Esophagus squamous epithelium (tissue), 5 donors: ENCODE data around the gene DUSP16. TPM values are rescaled to one million over a fixed set of nuclear protein-coding genes. Genes with fewer than 3 reads are reported as not detected.

ENCODE experiments used
- DNase-seq: peaks from one replicate; lab custom pipeline; 2025; lab: John Stamatoyannopoulos, UW
- H3K27ac ChIP-seq, 4 donors: fragments of 200-600 bp; sonication (generic); one replicate each; pipeline ENCODE4 v1.5.1; 2016 to 2019; ENCODE audit warnings: mild to moderate bottlenecking in 1 of 4
- H3K27me3 ChIP-seq, 4 donors: fragments of 200-600 bp; sonication (generic); 1 replicate in 3 of 4; 2 replicates in 1 of 4; pipeline versions ENCODE4 v1.5.1 to v1.6.0; 2017 to 2021; ENCODE audit warnings: antibody characterized with exemption in 1 of 4
- H3K36me3 ChIP-seq, 3 donors: fragments of 200-600 bp; sonication (generic); one replicate each; pipeline ENCODE4 v1.5.1; 2016 to 2019
- H3K4me1 ChIP-seq, 3 donors: fragments of 200-600 bp; sonication (generic); one replicate each; pipeline ENCODE4 v1.5.1; 2017 to 2019
- H3K4me3 ChIP-seq, 4 donors: fragments of 200-600 bp; sonication (generic); 1 replicate in 3 of 4; 2 replicates in 1 of 4; pipeline ENCODE4 v1.5.1; 2016 to 2019; ENCODE audit warnings: mild to moderate bottlenecking in 2 of 4, moderate library complexity in 1 of 4
- H3K9me3 ChIP-seq, 3 donors: fragments of 200-600 bp; sonication (generic); one replicate each; pipeline ENCODE4 v1.5.1; 2016 to 2019
- CTCF ChIP-seq, 6 experiments: fragments of 450-650 bp in 4 of 6; fragments of 200-600 bp in 2 of 6; sonication (generic) in 2 of 6; IDR thresholded peaks; one replicate each; pipeline ENCODE4 v1.5.1; 2016 to 2019; ENCODE audit warnings: antibody characterized with exemption in 6 of 6, mild to moderate bottlenecking in 4 of 6, moderate library complexity in 4 of 6
- POLR2A ChIP-seq, 4 donors: fragments of 450-650 bp; IDR thresholded peaks; one replicate each; pipeline ENCODE4 v1.6.1; 2017; ENCODE audit warnings: antibody characterized with exemption in 4 of 4, mild to moderate bottlenecking in 4 of 4, moderate library complexity in 3 of 4
- WGBS, 2 donors: methylation state at CpG; one replicate each; pipeline ENCODE4 v1.1.5; 2018; 5-methylcytosine and 5-hydroxymethylcytosine counted together
- intact Hi-C: fragments of 100-400 bp; cut with DNase I; formaldehyde crosslinking; loops from one replicate; pipeline ENCODE4 v1.15.0; 2022
- total RNA-seq, 4 donors: library from RNA; depleted of rRNA; stranded (reverse); fragments of >200 nt; gene quantifications; one replicate each; pipeline ENCODE4 v1.1.0, GENCODE V29; 2016
- donor health status: DM: yes; HTN: yes; CAD: no.

DUSP16 gene
- total RNA-seq, 4 donors from 2014 or later: 15.6 to 27.9 (median 16.5) TPM

GRCh38 chr12:12564911-12565310 lies 2.2 kb upstream of the DUSP16 start:
- Histone ChIP-seq H3K27ac (no peak overlapping the region), H3K4me3 (no peak overlapping the region), H3K27me3 (no peaks in the 10 kb centered on the region), H3K36me3 (no peaks in the 10 kb centered on the region), H3K4me1 (peaks cover 14 to 36% (median 14%) of the 10 kb centered on the region in 3 donors), H3K9me3 (no peaks in the 10 kb centered on the region)
- 34 to 53% methylated on average over 1 of the region's 1 CpG for WGBS, 2 donors
- TF ChIP-seq POLR2A (IDR thresholded peaks at IDR 0.05) (no peak), CTCF (IDR thresholded peaks at IDR 0.05) (no peak)
- intact Hi-C loops: loop anchor here (10.0 kb wide), 2 partner anchors 130 to 170 kb away; partner anchors contain the start of gene GPR19
- no peak for DNase-seq

GRCh38 chr12:12563290-12563928 lies 746 bp upstream of the DUSP16 start:
- intact Hi-C loops: loop anchor here (10.0 kb wide), 2 partner anchors 131 to 169 kb away; partner anchors contain the start of gene GPR19
- Histone ChIP-seq H3K9me3 (no peaks in the 10 kb centered on the region), H3K36me3 (no peaks in the 10 kb centered on the region), H3K27me3 (no peaks in the 10 kb centered on the region), H3K4me3 (peak overlapping the region; percentile 67 to 99 (median 82)), H3K4me1 (peaks cover 14 to 49% (median 15%) of the 10 kb centered on the region in 3 donors), H3K27ac (peak overlapping the region; percentile 97 to 100 (median 98))
- TF ChIP-seq POLR2A (IDR thresholded peaks at IDR 0.05) (no peak), CTCF (IDR thresholded peaks at IDR 0.05) (no peak)
- WGBS, 2 donors: 43 to 50% methylated on average over 11 of the region's 11 CpGs
- no peak for DNase-seq

GRCh38 chr12:12562016-12562483 lies 613 bp downstream of the DUSP16 start:
- intact Hi-C loops: loop anchor here (10.0 kb wide), 2 partner anchors 133 to 167 kb away; partner anchors contain the start of gene GPR19
- WGBS, 2 donors: 0 to 1% methylated on average over 12 to 20 of the region's 45 CpGs
- no peak for TF ChIP-seq POLR2A (IDR thresholded peaks at IDR 0.05)
- TF ChIP-seq CTCF (IDR thresholded peaks at IDR 0.05): no peak
- no peak for DNase-seq
- Histone ChIP-seq H3K4me1 (peaks cover 14 to 43% (median 15%) of the 10 kb centered on the region in 3 donors), H3K36me3 (no peaks in the 10 kb centered on the region), H3K27me3 (no peaks in the 10 kb centered on the region), H3K4me3 (peak overlapping the region; percentile 67 to 99 (median 82)), H3K27ac (peak overlapping the region; percentile 97 to 100 (median 98)), H3K9me3 (no peaks in the 10 kb centered on the region)

- peak overlapping the region; percentile 67 to 99 (median 82) for H3K4me3 ChIP-seq
- peaks cover 14 to 43% (median 15%) of the 10 kb centered on the region in 3 donors for H3K4me1 ChIP-seq
- intact Hi-C loops: loop anchor here (10.0 kb wide), 2 partner anchors 133 to 167 kb away; partner anchors contain the start of gene GPR19
- no peak for TF ChIP-seq CTCF (IDR thresholded peaks at IDR 0.05)
- TF ChIP-seq POLR2A (IDR thresholded peaks at IDR 0.05): peak in 2 of 4 donors; percentile 3 to 57
- H3K9me3 ChIP-seq: no peaks in the 10 kb centered on the region
- no peaks in the 10 kb centered on the region for H3K27me3 ChIP-seq
- 0% methylated on average over 8 to 11 of the region's 60 CpGs for WGBS, 2 donors
- H3K27ac ChIP-seq: peak overlapping the region; percentile 97 to 100 (median 98)
- no peak for DNase-seq
- H3K36me3 ChIP-seq: no peaks in the 10 kb centered on the region
Measured at GRCh38 chr12:12561371-12562015, 1.2 kb downstream of the DUSP16 start.
